Urinary bladder (tissue), 4 donors: Measurements from ENCODE around the gene C11orf58. TPM values are rescaled to one million over a fixed set of nuclear protein-coding genes. Genes with fewer than 3 reads are reported as not detected.

Experiments used
- DNase-seq: peaks from one replicate; pipeline ENCODE4 v3.0.0-alpha.2; 2015; ENCODE audit errors: extremely low spot score
- H3K27ac ChIP-seq: one replicate; pipeline ENCODE4 v1.5.1; 2013; ENCODE audit warnings: low read depth, mild to moderate bottlenecking, moderate library complexity
- H3K36me3 ChIP-seq: one replicate; pipeline ENCODE4 v1.6.1; 2013; ENCODE audit warnings: mild to moderate bottlenecking, moderate library complexity; ENCODE audit not compliant: insufficient read depth
- H3K4me1 ChIP-seq: one replicate; pipeline ENCODE4 v1.6.1; 2013; ENCODE audit warnings: mild to moderate bottlenecking, moderate library complexity; ENCODE audit not compliant: insufficient read depth
- H3K4me3 ChIP-seq: one replicate; pipeline ENCODE4 v1.5.1; 2013; ENCODE audit warnings: low read depth, low read length
- WGBS: extraction: QIAGEN DNeasy Blood & Tissue Kit; methylation state at CpG from one replicate; pipeline ENCODE4 v1.1.7; 2013; 5-methylcytosine and 5-hydroxymethylcytosine counted together
- polyA plus RNA-seq: library from polyadenylated mRNA; stranded (reverse); fragments of 200-250 nt; gene quantifications from one replicate; pipeline ENCODE4 v1.2.3, GENCODE V29; 2013
- total RNA-seq: library from RNA; depleted of rRNA; stranded (reverse); fragments of >200 nt; gene quantifications from one replicate; pipeline ENCODE4 v1.2.3, GENCODE V29; 2014
- donor health status: healthy with polysubstance abuse.
- donor health status: healthy.

The C11orf58 gene
- total and polyA plus RNA-seq, 2 donors, result 154 to 217 TPM

DNA sequence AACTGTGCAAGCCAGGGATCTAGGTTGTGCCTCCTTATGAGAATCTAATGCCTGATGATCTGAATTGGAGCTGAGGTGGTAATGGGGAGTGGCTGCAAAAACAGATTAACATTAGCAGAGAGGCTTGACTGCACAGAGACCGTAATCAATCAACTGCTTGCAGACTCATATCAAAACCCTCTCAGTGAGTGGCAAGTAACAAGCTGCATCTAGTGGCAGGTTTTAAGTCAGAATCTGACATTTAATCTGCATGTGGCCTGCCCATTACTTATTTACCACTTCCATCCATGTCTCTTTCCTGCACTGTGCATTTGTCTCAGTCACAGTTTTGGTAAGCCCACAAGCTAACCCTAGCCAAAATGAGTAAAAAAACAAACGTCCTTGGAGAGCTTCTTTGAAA lies 11.2 kb downstream of the C11orf58 start:
- Histone ChIP-seq H3K27ac (no peak overlapping the region), H3K36me3 (peaks cover 2% of the 10 kb centered on the region), H3K4me3 (no peak overlapping the region), H3K4me1 (no peaks in the 10 kb centered on the region)
- 67% methylated on average over 2 of the region's 2 CpGs for WGBS
- no peak for DNase-seq

DNA sequence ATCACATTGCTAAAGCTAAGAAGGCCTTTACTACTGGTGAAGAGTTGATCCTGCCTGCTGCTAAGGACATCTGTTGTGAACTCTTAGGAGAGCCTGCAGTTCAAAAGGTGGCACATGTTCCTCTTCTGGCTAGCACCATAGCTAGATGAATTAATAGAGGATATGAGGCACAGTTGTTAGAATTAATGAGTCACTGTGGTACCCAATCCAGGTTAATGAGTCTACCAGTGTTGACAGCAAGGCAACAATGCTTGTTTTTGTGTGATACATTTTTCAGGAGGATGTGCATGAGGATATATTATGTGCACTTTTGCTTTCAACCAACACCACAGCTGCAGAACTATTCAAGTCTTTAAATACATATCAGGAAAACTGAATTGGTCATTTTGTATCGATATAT lies 12.0 kb downstream of the C11orf58 start:
- DNase-seq, result no peak
- 0% methylated on average over 1 of the region's 1 CpG for WGBS
- Histone ChIP-seq H3K27ac (no peak overlapping the region), H3K4me3 (no peak overlapping the region), H3K4me1 (no peaks in the 10 kb centered on the region), H3K36me3 (peaks cover 2% of the 10 kb centered on the region)

DNA sequence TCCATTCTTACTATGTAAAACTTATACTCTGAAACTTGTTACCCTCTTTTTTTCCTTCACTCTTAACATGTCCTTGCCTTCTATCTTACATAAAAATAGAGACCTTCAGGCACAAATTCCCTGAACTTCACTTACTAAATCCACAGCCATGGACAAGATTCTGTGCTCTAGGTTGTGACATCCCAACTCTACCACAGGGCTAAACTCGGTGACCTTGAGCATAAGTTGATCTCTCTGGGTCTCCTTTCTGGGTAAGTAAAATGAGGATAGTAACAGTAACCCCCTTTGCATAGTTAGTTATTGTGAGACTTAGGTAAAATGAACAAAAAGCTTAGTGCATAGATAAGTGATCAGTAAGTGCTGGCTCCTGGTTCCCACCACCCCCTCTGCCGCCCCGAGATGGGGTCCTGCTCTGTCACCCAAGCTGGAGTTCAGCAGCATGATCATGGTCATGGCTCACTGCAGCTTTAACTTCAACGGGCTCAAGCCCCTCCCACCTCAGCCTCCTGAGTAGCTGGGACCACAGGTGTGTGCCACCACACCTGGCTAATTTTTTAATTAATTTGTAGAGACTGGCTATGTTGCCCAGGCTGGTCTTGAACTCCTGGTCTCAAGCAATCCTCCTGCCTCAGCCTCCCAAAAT lies 20.1 kb downstream of the C11orf58 start:
- WGBS, result 89% methylated on average over 4 of the region's 4 CpGs

DNA sequence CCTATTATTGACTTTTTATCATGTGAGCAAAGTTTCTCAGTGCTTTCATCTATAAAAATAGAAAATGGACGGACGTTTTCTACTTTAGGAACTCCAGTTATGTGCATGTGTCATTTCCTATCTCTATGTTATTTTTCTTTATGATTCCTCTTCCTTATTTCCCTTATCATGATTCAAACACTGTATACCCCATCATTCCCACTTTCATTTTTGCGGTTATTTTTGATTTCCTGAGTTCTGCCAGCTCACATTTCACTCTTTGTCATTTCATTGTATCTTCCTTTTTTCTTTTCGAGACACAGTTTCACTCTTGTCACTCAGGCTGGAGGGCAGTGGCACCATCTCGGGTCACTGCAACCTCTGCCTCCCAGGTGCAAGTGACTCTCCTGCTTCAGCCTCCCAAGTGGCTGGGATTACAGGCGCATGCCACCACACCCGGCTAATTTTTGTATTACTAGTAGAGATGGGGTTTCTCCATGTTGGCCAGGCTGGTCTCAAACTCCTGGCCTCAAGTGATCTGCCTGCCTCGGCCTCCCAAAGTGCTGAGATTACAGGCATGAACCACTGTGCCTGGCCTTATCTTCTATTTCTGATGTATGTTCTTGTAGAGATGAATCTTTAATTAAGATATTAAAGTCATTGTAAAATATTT lies 21.5 kb downstream of the C11orf58 start:
- no peak overlapping the region for H3K4me3 ChIP-seq
- no peak for DNase-seq
- 71% methylated on average over 8 of the region's 8 CpGs for WGBS
- H3K27ac ChIP-seq, result no peak overlapping the region
- no peaks in the 10 kb centered on the region for H3K4me1 ChIP-seq
- H3K36me3 ChIP-seq, result peaks cover 5% of the 10 kb centered on the region

More for the DNA sequence above, 20.1 kb downstream of the C11orf58 start:
- H3K4me1 ChIP-seq, result no peaks in the 10 kb centered on the region
- peaks cover 5% of the 10 kb centered on the region for H3K36me3 ChIP-seq
- no peak overlapping the region for H3K4me3 ChIP-seq
- DNase-seq, result no peak
- no peak overlapping the region for H3K27ac ChIP-seq

DNA sequence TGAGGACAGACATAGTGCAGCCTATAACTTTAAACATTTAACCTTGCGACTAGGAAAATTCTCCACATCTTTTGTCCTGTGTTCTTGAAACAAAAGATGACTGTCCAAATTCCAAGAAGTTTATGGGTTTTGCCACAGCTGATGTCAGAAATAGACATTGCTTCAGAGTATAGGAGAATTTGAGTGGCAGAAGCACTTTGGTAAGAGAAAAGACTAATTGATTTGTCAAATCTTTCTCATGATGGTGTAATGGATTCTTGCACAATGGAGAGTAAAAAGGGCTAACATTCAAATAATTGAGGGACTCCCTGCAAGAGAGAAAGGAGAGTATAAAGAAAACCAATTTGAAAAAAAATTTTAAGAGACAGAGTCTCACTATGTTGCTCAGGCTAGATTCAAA lies 25.3 kb downstream of the C11orf58 start:
- 94% methylated on average over 1 of the region's 1 CpG for WGBS

DNA sequence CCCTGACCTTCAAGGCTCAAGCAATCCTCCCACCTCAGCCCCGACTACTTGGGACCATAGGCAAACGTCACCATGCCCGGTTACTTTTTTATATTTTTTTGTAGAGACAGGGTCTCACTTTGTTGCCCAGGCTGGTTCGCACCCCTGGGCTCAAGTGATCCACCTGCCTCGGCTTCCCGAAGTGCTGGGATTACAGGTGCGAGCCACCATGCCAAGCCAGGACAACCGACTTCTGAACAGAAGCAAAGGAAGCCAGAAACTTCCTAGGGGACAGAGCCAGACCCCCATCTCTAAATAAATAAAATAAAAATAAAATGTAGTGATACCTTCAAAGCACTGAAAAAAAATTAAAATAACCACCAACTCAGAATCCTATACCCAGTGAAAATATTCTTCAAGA lies 26.4 kb downstream of the C11orf58 start:
- no peak for DNase-seq
- no peaks in the 10 kb centered on the region for H3K36me3 ChIP-seq
- 93% methylated on average over 8 of the region's 8 CpGs for WGBS

More for the DNA sequence above, 25.3 kb downstream of the C11orf58 start:
- no peaks in the 10 kb centered on the region for H3K4me1 ChIP-seq
- H3K27ac ChIP-seq, result no peak overlapping the region
- no peak for DNase-seq
- no peaks in the 10 kb centered on the region for H3K36me3 ChIP-seq
- H3K4me3 ChIP-seq, result no peak overlapping the region

DNA sequence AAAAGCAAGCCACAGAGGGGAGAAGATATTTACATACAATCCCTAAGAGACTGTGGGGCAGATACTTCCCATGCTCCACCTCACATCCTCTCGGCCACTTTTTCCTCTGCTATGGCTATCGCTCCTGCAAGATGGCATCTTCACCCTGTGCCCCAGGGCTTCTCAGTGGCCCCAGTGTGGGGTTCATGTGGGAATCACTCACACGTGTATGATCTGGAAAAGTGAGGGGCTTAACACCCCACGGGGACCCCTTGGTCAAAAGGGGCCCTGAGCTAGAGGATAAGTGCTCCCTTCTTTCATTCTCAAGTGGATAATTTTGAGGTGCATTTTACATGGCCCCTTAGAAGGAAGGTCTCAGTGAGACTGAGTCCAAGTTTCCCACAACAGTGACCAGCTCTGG lies 28.7 kb downstream of the C11orf58 start:
- 81% methylated on average over 4 of the region's 4 CpGs for WGBS
- DNase-seq, result no peak
- Histone ChIP-seq H3K36me3 (no peaks in the 10 kb centered on the region), H3K27ac (no peak overlapping the region), H3K4me1 (no peaks in the 10 kb centered on the region), H3K4me3 (no peak overlapping the region)

More for the DNA sequence above, 26.4 kb downstream of the C11orf58 start:
- H3K27ac ChIP-seq, result no peak overlapping the region
- H3K4me3 ChIP-seq, result no peak overlapping the region
- no peaks in the 10 kb centered on the region for H3K4me1 ChIP-seq

DNA sequence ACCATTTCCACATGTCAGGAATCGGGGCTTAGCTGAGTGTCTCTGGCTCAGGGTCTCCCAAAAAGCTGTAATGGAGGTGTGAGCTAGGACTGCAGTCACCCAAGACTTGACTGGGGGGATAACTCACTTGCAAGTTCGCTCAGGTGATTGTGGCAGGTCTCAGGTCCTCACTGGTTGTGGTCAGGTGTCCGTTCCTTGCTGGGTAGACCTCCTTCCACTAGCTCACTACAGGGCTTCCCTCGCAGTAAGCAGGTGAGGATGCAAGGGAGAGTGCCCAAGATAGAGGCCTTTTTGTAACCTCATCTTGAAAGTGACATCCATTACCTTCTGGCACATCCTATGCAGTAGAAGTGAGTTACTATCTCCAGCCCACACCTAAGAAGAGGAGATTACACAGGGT lies 29.5 kb downstream of the C11orf58 start:
- no peaks in the 10 kb centered on the region for H3K4me1 ChIP-seq
- H3K4me3 ChIP-seq, result no peak overlapping the region
- no peak overlapping the region for H3K27ac ChIP-seq
- H3K36me3 ChIP-seq, result no peaks in the 10 kb centered on the region
- WGBS, result 88% methylated on average over 4 of the region's 4 CpGs
- no peak for DNase-seq

DNA sequence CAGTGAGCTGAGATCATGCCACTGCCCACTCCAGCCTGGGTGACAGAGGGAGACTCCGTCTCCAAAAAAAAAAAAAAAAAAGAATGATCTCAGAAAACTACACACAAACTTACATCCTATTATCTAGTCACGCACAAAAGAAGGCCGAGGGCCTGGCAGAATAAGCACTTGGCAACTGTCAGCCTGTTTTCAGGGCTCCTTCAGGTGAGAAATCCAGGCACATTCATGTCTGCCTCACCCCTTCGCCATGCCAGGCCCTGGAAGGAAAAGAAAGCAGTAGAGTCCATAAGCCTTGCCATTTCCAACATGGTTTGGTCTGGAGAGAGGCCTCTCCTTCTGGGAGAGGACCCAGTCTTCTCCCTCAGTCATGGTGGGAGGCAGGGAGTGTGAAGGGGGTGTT lies 30.9 kb downstream of the C11orf58 start:
- Histone ChIP-seq H3K36me3 (no peaks in the 10 kb centered on the region), H3K27ac (no peak overlapping the region), H3K4me3 (no peak overlapping the region), H3K4me1 (no peaks in the 10 kb centered on the region)
- DNase-seq, result no peak
- WGBS, result 93% methylated on average over 4 of the region's 4 CpGs

DNA sequence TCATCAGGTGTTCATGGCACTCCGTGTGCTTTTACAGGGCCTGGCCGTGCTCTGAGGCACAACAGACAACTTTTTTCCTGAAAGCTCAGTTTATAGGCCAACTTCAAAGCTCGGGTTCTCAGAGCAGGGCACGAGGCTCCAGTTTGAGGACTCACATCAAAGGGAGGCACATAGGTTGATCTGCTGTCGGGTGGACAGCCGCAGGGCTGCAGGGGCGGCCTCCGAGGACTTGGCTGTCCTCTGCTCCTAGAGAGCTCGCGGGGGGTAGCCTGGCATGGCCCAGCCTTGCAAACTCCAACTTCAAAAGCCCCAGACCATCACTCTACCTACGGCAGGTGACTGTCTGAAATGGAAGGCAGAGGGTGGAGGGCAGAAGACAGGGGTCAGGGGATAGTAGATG lies 31.6 kb downstream of the C11orf58 start:
- Histone ChIP-seq H3K27ac (no peak overlapping the region), H3K36me3 (no peaks in the 10 kb centered on the region), H3K4me1 (no peaks in the 10 kb centered on the region), H3K4me3 (no peak overlapping the region)
- WGBS, result 62% methylated on average over 11 of the region's 11 CpGs
- DNase-seq, result no peak

DNA sequence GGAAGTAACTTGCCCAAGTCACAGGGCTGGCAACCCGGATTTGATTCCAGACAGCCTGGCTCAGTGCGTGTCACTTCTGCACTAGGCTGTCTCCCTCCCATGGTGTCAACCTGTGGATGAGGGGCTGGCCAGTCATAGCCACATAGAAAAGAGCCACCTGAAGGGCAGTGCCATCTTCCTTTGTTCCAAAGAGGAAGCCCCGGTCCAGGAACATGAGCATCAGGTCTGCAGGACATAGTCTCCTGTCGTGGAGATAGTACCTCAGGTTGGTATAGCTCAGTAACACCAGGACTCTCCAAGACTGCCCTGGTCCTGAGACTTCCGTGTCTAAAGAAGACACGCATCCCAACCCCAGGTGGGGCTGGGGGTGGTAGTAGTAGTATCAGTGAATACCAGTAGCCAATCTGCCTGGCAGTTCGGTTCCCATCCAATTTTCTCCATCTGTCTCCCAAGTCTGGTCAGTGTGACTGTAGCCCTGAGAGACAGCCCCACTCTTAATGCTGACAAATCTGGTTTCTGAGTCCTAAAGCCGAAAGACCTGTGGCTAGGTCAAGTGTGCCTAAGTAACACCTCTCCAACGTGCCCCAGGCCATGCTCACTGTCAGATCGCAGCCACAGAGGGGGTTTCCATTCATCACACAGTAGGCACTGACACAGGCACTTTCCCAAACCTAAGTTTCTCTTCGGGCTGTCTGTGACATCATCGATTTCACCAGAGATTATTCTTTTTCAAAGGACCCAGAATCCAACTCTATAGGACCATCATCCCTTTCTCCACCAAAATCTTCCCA lies 33.1 kb downstream of the C11orf58 start:
- no peak for DNase-seq
- H3K36me3 ChIP-seq, result no peaks in the 10 kb centered on the region
- no peak overlapping the region for H3K27ac ChIP-seq
- H3K4me1 ChIP-seq, result no peaks in the 10 kb centered on the region
- 90% methylated on average over 12 of the region's 12 CpGs for whole genome bisulfite sequencing
- no peak overlapping the region for H3K4me3 ChIP-seq

DNA sequence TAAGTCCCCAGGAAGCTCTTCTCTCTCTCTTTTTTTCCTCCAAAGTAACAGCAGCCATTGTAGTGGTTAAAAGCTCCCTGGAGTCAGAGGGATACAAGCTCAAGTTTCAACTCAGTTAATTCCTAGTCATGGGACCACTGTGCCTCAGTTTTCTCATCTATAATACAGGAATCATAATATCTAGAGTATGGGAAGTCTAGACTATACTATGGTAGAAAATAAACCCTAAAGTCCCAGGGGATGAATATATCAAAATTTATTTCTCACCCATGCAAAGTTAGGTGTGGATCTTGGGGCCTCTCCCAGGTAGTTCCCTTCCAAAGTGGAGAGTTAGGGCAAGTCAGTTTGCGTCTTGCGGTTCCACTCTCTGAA lies 33.7 kb downstream of the C11orf58 start:
- Histone ChIP-seq H3K27ac (no peak overlapping the region), H3K4me3 (no peak overlapping the region), H3K36me3 (no peaks in the 10 kb centered on the region), H3K4me1 (no peaks in the 10 kb centered on the region)
- 100% methylated on average over 2 of the region's 2 CpGs for WGBS
- DNase-seq, result no peak

DNA sequence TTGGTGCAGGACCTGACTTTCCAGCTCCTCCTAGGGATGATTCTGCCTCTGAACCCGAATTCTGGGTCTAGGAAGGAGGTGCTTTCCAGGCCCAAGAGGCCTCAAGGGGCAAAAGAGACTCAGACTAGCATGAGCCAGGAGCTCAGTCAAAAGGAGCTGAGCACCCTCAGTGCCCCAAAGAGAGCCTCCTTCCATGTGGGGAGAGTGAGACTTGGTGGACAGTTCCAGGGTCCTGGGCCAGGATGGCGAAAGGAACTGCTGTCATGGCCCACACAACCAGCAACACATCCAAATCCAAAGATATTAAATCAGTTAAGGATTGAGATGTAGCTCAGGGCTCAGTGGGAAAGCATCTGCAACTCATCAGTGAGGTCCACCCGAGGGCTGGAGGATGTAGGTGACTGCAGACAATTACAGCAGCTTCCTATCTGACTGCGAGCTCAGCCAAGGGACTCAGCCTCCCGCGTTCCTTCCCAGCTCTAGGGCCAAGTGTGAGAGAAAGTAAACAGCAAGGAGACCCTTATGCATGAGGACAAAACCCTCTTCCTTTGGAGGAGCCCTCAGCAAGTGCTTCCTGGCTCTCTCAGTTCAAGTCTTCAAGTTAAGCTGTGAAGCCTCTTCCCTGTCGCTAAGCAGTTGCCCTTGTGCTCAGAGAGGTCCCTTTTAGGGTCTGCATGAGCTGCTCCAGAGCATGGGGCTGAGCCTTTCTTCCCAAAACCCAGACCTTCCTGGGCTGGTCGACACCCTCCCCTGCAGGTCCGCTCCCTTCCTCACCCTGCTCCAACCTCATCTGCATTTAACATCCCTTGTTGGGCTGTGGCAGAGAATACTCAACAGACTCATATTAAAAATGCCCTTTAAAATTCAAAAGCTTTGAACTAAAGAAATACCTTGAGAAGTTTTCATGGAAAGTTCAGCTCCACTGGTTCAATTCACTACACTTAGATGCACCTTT lies 35.8 kb downstream of the C11orf58 start:
- H3K36me3 ChIP-seq, result no peaks in the 10 kb centered on the region
- no peak for DNase-seq
- H3K27ac ChIP-seq, result no peak overlapping the region
- WGBS, result 48% methylated on average over 9 of the region's 9 CpGs
- H3K4me1 ChIP-seq, result no peaks in the 10 kb centered on the region
- no peak overlapping the region for H3K4me3 ChIP-seq
